NCI-H1048 (cell line): Measurements from ENCODE around the gene GJE1.
"Not testable (repeated sequence)": the region's sequence is repeated elsewhere in the genome, so short reads cannot be mapped to it uniquely, and the experiment has no call there.

Source experiments
- DNase-seq: peaks from one replicate; lab custom pipeline; 2025; lab: John Stamatoyannopoulos, UW

GJE1 gene

GRCh38 chr6:142132625-142133024 lies at the start of gene GJE1:
Gene GJE1 (plus strand): TSS chr6:142132925. CDS start chr6:142133159, 234 bp downstream.
- no peak for DNase-seq

- DNase-seq = no peak
These were observed 44.5 kb upstream of the GJE1 start for GRCh38 chr6:142087950-142088857.

- no peak for DNase-seq
These were observed 43.9 kb upstream of the GJE1 start for GRCh38 chr6:142088858-142089216.

- DNase-seq = not testable (repeated sequence)
These were observed 27.9 kb upstream of the GJE1 start for GRCh38 chr6:142104820-142105219.

- not testable (repeated sequence) for DNase-seq
These were observed 21.9 kb upstream of the GJE1 start for GRCh38 chr6:142110820-142111219.

- DNase-seq = peak; percentile 50
These were observed 20.2 kb upstream of the GJE1 start for GRCh38 chr6:142112451-142113061.

GRCh38 chr6:142117366-142117765 lies 15.4 kb upstream of the GJE1 start:
- no peak for DNase-seq

- no peak for DNase-seq
These were observed 14.4 kb upstream of the GJE1 start for GRCh38 chr6:142118328-142118727.

GRCh38 chr6:142118925-142119324 lies 13.8 kb upstream of the GJE1 start:
- DNase-seq = no peak

- DNase-seq = no peak
These were observed 11.4 kb upstream of the GJE1 start for GRCh38 chr6:142121342-142121741.

GRCh38 chr6:142130814-142131213 lies 1.9 kb upstream of the GJE1 start:
- no peak for DNase-seq

- DNase-seq = no peak
These were observed 6.2 kb downstream of the GJE1 start for GRCh38 chr6:142138876-142139275.

- not testable (repeated sequence) for DNase-seq
These were observed 8.8 kb downstream of the GJE1 start for GRCh38 chr6:142141531-142141930.

- peak; percentile 97 for DNase-seq
These were observed 14.3 kb downstream of the GJE1 start, which contains the start of the genes NMBR and VTA1 for GRCh38 chr6:142146828-142147662. Gene NMBR (minus strand): TSS chr6:142147122. CDS start chr6:142088658, 58,464 bp downstream. Gene VTA1 (plus strand): TSS chr6:142147263. CDS start chr6:142147288, 25 bp downstream.

- DNase-seq = no peak
These were observed 20.0 kb downstream of the GJE1 start for GRCh38 chr6:142152746-142153145.

GRCh38 chr6:142153196-142153595 lies 20.5 kb downstream of the GJE1 start:
- no peak for DNase-seq

- DNase-seq = no peak
These were observed 21.6 kb downstream of the GJE1 start for GRCh38 chr6:142154336-142154735.

- DNase-seq = no peak
These were observed 22.4 kb downstream of the GJE1 start for GRCh38 chr6:142155091-142155490.

GRCh38 chr6:142155895-142156757 lies 23.4 kb downstream of the GJE1 start:
- peak; percentile 4 for DNase-seq

- not testable (repeated sequence) for DNase-seq
These were observed 24.0 kb downstream of the GJE1 start for GRCh38 chr6:142156758-142157068.

GRCh38 chr6:142162780-142163179 lies 30.1 kb downstream of the GJE1 start:
- DNase-seq = no peak
